Right renal cortex interstitium (tissue), 3 donors: Measurements from ENCODE around the gene LRRC70. TPM values are rescaled to one million over a fixed set of nuclear protein-coding genes. Genes with fewer than 3 reads are reported as not detected.
"Not testable (repeated sequence)": the region's sequence is repeated elsewhere in the genome, so short reads cannot be mapped to it uniquely, and the experiment has no call there.

Source experiments
- DNase-seq, 3 donors: peaks; one replicate each; pipeline ENCODE4 v3.0.0-alpha.2; 2013; ENCODE audit warnings: low read depth in 3 of 3, low spot score in 2 of 3
- polyA plus RNA-seq, 3 donors: library from polyadenylated mRNA; unstranded; fragments of 120-200 nt; gene quantifications; one replicate each; pipeline ENCODE4 v1.2.1, GENCODE V29; 2013; ENCODE audit not compliant: insufficient read length in 3 of 3

The LRRC70 gene, protein sequence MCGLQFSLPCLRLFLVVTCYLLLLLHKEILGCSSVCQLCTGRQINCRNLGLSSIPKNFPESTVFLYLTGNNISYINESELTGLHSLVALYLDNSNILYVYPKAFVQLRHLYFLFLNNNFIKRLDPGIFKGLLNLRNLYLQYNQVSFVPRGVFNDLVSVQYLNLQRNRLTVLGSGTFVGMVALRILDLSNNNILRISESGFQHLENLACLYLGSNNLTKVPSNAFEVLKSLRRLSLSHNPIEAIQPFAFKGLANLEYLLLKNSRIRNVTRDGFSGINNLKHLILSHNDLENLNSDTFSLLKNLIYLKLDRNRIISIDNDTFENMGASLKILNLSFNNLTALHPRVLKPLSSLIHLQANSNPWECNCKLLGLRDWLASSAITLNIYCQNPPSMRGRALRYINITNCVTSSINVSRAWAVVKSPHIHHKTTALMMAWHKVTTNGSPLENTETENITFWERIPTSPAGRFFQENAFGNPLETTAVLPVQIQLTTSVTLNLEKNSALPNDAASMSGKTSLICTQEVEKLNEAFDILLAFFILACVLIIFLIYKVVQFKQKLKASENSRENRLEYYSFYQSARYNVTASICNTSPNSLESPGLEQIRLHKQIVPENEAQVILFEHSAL
- 1 to 10 TPM; 7.0 to 7.5 (median 7.1) TPM for polyA plus RNA-seq

DNA sequence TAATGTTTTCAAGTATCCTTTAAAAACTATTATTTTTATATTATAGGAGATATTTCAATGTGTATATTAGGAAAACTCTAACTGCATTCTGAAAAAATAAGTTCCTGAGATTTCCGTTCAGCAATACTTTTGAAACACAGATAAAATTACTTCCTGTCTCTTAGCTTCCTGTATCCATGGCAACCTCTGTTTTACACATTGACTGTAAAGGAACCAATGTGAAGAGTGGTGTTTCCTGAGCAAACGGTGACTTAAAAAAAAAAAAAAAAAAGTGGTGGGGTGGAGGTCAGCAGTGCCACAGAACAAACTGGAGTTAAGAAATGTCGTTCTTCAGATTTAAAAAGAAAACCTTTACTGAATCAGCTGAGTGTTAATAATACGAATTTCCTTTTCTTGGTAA is at the start of gene LRRC70:
TSS of gene LRRC70 (plus strand) at position 280 of the 400 bp plus-strand sequence. CDS start 620 bp downstream, outside the sequence.
- peak in 2 of 3 donors; percentile 5 to 19 for DNase-seq

DNA sequence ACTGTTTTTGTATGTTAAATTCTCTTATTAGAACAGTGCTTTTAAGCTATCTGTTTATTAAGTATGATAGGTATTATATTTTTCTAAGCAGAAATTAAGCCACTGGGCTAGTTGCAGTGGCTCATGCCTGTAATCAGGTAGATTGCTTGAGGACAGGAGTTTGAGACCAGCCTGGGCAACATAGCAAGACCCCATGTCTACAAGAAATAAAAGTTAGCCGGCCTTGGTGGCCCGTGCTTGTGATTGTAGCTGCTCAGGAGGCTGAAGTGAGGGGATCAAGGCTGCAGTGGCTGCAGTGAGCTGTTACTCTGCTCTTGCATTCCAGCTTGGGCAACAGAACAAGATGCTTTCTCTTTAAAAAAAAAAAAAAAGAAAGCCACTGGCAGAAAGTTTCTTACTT is 45.0 kb upstream of the LRRC70 start:
- no peak for DNase-seq

DNA sequence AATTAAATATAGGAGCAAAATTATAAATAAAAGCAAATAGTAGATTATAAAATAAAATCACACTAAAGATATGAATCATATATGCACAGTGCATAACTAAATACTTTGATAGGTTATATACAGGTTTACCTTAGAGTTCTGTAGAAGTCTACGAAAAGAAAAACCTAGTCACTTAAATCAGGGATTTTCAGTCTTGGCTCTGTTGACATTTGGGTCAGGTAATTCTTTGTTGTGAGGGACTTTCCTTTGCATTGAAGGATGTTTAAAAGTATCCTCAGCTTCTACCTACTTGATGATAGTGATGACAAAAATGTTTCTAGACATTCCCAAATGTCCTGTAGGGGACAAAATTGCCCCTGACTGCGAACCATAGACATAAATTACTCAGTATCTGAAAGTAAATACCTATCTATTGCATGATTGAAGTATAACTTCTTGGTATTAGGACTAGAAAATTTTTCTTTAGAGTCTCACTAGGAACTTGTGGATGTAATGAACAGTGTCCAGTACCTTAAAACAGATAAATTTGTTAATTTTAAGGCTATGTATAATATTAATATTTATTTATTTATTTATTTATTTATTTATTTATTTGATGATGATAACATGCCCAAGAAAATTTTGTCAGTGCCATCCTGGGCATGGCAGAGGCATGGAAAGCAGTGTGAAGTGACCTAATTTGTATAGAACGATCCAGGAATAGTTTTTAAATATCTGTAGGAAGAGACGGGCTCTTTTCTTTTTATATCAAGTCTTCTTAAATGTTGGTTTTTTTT is 44.0 kb upstream of the LRRC70 start:
- DNase-seq = no peak

DNA sequence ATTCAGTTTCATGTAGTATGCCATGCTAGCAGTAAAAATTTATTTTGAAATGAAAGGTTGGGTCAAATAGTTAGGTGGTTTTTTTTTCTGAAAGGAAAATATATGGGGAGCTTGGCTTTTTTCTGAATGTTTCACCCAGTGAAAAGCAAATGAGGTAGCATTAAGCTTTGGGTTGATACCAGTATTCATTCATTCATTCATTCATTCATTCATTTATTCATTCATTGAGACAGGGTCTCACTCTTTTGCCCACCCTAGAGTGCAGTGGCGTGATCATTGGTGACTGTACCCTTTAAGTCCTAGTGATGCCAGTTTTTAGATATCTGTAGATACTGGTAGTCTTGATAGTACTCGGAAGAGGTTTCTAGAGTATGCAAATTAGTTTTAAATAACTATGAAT is 42.4 kb upstream of the LRRC70 start:
- no peak for DNase-seq

DNA sequence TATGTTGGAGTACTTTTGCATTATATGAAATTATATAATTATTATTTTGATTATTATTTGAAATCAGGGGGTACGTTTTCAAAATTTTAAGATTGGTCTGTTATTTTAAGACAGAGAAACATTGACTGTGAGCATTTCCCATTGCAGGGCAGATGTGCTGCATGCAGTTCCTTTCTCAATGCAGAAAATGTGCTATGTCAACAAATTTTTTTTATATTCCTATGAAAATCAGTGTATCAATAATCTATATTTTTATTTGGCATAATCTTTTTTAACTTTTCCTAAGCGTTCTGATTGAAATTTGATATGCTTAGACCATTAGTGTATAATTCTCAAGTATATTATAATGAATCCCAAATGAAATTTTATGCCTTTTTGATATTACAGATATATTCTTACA is 41.8 kb upstream of the LRRC70 start:
- DNase-seq = no peak

DNA sequence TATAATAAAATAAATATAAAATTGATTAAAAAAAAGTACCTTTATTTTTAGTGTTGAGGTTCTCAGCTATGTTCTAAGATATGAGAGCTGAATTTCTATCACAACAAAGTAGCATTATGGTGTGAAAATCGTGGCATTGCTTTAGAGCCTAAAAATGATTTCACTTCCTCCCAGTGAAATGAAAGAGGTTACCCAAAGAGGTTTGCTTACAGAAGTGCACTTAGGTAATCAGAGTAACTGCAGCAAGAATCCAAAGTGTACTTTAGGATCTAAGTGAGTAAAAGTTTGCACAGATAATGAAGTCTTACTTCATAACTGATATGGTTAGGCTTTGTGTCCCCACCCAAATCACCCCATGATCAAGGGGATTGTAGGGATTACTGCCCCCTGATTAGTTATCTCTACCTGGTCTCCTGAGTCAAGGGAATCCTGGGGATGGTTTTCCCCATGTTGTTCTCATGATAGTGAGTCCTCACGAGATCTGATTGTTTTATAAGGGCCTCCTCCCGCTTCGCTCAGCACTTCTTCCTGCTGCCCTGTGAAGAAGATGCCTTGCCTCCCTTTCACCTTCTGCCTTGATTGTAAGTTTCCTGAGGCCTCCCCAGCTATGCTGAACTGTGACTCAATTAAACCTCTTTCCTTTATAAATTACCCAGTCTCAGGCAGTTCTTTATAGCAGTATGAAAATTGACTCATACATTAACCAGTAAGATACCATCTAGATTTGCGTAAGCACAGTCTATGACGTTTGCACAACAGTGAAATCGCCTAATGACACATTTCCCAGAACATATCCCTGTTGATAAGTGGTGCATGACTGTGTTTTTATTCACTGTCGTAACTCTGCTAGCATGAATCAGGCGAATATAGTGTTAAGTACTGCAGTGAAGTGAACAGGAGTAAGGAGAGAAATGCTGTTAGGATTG is 40.3 kb upstream of the LRRC70 start:
- no peak for DNase-seq

DNA sequence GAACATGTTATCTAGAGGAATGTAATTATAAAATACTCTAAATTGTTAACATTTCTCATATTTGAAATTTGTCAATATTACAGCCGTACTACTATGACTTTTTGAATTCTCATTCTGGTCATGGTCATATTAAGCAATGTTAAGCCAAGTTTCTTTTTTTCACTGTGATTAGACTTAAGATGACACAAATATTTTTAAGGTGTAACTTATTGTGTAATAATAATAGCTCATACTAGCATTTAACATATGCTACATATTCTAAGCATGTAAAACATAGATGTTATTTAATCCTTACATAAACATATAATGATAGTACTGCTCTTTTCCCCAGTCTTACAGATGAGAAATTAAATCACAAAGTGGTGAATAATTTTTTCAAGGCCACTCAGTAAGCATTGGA is 35.9 kb upstream of the LRRC70 start:
- no peak for DNase-seq

DNA sequence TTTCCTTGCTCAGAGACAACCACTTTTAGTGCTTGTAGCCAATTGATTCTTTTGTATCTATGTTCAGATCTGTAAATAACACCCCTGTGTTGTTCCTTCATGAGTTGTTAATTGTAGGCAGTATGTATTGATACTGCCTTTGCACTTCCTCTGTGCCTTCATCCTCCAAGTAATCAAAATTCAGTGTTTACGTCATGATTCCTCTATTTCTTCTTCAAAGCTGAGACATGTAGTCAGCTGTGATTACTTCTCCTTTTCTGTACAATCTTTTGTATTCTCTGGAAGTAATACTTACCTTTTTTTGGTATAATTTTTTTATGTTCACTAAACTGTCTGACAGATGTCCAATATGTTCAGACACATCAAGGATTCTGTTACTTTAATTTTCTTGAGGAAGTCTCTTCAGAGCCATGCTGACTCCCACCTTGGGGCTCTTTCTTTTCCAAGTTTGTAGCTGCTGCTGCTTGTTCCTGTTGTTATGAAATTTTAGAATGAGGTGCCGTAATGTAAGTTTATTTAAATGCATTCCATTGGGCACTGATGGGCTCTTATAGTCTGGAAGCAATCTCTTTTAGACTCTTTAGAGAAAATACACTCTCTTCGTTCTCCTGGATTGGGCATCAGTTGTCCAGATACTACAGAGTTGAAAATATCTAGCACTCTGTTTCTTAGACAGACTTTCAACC is 30.5 kb upstream of the LRRC70 start:
- DNase-seq = no peak

DNA sequence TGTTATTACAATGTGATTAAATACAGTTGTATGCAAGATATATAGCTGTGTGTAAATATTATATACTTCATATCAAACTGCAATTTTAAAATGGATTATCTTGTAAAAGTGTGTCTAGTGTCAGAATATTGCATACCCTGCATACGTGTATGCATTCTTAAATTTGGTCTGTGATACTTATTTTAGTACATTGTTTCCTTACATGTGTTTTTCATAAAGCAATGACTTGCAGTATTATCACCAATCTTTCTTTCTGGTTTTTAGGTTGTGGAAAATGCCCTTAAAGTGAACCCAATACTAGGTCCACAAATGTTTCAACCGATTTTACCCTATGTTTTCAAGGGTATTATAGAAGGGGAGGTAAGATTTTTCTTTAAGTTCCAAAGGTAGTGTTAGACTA is 28.5 kb upstream of the LRRC70 start:
- no peak for DNase-seq

DNA sequence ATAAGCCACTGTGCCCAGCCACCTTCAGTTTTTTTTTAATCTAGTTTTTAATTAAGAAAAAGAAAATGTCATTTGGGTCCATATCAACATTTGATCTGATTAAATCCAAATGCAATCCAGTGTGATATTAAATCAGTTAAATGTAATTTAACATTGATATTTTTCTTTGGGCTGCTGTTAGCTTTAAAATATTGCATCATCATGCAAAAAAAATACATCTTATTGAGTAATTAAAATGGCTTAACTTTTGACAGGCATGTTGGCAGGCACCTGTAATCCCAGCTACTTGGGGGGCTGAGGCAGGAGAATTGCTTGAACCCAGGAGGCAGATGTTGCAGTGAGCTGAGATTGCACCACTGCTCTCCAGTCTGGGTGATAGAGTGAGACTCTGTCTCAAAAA is 22.7 kb upstream of the LRRC70 start:
- DNase-seq = no peak

DNA sequence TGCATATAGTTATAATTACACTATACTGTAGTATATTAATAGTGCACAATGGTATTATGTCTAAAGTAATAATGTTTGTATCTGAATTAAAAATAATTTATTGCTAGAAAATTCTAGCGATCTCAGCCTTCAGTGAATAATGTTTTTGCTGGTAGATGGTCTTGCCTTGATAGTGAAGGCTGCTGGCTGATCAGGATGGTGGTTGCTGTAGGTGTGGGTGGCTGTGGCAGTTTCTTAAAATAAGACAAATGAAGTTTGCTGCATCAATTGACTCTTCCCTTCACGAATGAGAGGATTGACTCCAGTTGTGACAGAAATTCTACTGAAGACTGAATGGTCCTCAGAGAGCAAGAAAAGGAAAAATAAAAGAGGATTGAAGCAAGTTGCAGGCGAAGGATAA is 19.7 kb upstream of the LRRC70 start:
- no peak for DNase-seq

DNA sequence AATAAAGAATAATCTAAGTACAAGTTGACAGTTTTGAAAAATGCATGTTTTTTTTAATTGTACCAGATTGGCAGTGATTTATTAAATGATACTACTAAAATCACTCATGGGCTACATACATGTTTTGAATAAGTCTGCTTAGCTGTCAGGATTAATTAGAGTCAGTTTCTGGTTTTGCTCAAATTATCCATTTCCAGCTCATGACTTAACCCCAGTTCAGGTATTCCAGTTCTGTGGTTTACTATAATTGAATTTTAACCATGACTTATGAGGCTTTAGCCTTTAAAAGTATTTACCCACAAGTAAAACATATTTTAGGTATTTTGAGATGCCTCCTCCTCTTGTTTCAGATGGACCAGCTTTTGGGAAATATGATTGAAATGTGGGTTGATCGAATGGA is 17.8 kb upstream of the LRRC70 start:
- DNase-seq = no peak

DNA sequence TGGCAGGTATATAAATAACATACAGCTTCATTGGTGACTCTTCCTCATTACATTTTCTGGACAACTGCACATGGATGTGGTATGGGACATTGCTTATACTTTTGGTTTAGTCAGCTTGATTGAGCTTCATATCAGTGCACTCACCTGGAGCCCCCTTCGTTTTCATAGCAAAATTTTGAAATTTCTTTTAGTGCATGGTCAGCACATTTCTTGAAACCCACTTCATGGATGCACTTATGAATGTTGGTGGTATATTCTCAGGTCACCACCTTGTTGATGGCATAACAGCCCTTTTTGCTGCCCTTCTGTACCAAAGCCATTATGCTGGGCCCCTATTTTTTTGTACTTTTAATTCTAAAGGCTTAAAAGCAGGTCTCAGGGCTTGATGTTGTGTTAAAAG is 16.7 kb upstream of the LRRC70 start:
- DNase-seq = no peak

DNA sequence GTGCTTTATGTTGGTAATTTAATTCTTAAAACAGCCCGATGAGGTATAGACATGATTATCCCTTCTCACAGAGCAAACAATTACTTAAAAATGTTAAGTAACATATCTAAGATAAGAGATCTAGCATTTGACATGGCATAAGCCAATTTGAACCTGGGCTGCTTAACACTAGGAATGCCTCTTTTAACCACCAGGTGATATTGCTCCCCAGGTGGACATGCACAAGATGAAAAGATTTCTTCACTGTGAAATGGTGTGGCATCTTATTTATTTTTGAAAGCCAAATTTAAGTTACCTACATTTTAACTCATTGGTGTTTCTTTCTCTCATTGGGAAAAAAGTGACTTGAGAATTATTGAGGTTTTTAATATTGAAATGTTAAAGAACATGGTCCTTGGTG is 15.8 kb upstream of the LRRC70 start:
- DNase-seq = no peak

DNA sequence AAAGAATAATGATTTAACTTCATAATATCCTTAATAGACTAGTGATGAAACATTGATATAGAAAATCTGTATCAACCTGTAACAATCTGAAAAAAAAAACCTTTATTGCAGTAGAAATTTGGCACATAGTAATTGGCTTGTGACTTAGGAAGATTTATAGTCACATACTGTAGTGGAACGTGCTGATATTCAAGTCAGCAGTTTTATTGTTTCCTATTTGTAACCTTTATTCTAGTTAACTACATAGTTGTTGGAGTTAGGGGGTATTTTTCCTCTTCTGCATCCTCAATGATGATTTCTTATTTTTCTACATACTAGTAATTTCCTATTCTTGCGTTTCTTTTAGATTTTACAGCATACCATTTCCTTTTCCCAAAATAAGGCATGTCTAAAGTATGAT is 14.5 kb upstream of the LRRC70 start:
- no peak for DNase-seq

DNA sequence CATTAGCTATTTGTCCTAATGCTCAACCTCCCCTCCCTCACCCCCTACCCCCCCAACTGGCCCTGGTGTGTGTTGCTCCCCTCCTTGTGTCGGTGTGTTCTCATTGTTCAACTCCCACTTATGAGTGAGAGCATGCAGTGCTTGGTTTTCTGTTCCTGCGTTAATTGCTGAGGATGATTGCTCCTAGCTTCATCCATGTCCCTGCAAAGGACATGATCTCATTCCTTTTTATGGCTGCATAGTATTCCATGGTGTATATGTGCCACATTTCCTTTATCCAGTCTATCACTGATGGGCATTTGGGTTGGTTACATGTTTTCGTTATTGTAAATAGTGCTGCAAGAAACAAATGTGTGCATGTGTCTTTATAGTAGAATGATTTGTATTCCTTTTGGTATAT is 12.9 kb upstream of the LRRC70 start:
- not testable (repeated sequence) for DNase-seq

DNA sequence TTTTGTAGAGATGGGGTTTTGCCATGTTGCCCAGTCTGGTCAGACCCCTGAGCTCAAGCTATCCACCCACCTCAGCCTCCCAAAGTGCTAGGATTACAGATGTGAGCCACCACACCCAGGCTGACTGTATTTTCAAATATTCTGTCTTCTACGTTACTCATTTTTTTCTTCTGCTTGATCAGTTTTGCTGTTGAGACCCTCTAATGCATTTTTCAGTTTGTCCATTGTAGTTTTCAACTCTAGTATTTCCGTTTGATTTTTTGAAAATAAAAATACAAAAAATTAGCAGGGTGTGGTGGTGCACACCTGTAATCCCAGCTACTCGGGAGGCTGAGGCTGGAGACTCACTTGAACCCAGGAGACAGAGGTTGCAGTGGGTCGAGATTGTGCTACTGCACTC is 10.5 kb upstream of the LRRC70 start:
- no peak for DNase-seq

DNA sequence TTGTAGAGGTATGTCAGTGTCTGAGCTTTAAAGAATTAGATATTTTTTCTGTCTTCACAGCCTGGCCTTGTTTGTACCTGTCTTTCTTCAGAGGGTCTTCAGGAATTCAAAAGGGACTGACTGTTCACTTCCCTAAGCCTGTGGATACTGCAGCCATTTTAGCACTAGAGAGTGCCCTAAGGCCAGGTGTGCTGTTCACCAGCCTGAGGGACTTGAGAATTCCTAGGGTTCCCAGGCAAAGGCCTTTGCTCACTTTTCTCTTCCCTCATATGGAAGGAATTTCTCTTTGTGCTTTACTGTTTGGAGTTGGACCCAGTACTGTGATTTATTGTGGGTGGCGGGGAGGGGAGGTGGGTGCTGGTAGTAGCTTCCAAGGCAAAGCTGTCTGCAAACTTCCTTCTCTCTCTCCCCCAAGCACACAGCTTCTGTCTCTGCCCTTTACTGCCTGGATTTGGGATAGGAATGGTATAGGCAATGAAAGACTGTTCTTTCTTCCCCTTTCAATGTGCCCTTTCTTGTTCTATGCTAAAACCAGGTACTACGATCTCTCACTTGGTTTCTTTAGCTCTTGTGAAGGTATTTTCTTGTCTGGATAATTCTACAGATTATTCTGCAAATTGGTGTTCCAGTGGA is 9.7 kb upstream of the LRRC70 start:
- DNase-seq = no peak

DNA sequence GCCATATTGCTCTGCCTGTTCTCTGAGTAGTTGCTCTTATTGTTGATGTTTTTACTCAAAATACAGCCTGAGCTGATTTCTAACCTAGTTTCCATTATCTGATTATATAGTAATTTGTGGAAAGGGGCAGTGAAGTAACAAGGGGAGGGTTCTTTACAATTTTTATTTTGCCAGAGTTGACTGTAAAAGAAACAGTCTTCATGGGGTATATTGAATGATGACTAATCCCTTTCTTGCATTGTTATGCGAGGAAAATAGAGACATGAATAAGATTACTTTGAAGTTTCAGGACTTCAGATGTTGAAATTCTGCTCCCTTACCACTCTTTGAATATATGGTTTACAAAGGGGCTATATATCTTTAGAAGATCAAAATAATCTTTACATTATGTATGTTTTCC is 9.1 kb upstream of the LRRC70 start:
- DNase-seq = no peak
